NCI-H2107 (cell line): ENCODE data around the gene SFT2D1.

ENCODE experiments used
- DNase-seq: peaks from one replicate; lab custom pipeline; 2025; lab: John Stamatoyannopoulos, UW

SFT2D1 gene

GRCh38 chr6:166277892-166278578 is 64.3 kb downstream of the SFT2D1 start:
- no peak for DNase-seq

DNA sequence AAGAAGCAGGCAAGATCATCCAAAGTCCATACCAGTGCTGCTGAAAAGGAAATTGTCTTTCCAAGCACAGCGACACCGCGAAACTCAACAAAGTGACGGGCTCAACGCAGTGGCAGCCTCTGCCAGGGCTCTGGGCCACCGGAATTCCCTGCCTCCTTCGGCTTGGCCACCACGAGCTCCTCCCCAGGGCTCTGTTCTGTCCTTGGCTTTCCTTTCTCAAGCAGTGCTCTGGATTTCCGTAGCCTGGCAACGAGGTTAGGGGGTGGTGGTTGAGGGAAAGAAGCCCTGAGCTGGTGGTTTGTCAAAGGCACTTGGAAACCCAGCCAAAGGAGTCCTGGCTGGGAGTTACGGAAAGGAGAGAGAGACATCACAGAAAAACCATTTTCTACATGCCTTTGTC is 65.3 kb downstream of the SFT2D1 start:
- no peak for DNase-seq

DNA sequence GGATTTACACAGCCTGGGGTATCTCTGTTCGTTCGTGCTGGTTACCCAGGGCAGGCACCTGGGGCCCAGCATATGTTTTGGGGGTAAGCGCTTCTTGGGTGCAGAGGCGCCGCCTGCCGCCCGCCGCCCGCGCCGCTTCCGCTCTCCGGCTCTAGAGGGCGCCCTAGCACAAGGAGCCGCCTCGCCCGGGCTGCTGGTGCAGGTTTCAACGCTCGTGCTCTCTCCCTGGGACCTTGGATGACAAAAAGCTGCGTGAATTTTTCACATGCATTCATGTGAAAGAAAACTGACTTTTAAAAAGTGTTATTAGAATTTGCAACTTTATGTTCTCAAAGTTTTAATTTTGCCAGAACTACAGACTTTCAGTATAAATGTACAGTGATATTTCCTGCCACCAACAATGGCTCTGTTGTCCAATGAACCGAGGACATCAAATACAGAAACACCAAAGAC is 66.6 kb downstream of the SFT2D1 start:
- peak; percentile 21 for DNase-seq

GRCh38 chr6:166274739-166275370 is 67.5 kb downstream of the SFT2D1 start:
- DNase-seq: no peak

- no peak for DNase-seq
These were observed 68.2 kb downstream of the SFT2D1 start for GRCh38 chr6:166274163-166274562.

DNA sequence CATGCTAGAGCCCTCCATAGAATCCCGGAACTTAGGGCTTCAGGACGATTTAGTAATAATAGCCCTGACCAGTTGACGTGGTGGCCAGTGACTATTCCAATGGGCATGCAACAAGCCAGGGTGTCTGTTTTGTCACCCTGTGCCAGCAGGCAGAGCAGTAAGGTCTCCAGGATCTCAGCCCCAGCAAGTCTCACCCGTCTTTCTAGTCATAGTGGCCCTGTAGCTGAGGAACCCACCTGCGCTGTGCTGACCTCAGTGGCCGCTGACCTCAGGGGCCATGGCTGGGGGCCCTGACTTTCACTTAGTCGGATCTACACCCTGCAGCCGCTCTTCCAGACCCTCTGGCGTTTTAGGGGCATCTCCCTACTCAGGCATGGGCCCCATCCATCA is 71.0 kb downstream of the SFT2D1 start:
- DNase-seq: no peak

GRCh38 chr6:166270706-166271375 is 71.5 kb downstream of the SFT2D1 start:
- DNase-seq: no peak
